HG03520 (cell line): Measurements from ENCODE around the gene LMF1.

Experiments used
- ATAC-seq: cut with Tn5 transposase; IDR thresholded peaks from one replicate; pipeline ENCODE4 v1.9.1; 2021; ENCODE audit warnings: mild to moderate bottlenecking, moderate library complexity; ENCODE audit not compliant: unreplicated experiment

LMF1 gene

DNA sequence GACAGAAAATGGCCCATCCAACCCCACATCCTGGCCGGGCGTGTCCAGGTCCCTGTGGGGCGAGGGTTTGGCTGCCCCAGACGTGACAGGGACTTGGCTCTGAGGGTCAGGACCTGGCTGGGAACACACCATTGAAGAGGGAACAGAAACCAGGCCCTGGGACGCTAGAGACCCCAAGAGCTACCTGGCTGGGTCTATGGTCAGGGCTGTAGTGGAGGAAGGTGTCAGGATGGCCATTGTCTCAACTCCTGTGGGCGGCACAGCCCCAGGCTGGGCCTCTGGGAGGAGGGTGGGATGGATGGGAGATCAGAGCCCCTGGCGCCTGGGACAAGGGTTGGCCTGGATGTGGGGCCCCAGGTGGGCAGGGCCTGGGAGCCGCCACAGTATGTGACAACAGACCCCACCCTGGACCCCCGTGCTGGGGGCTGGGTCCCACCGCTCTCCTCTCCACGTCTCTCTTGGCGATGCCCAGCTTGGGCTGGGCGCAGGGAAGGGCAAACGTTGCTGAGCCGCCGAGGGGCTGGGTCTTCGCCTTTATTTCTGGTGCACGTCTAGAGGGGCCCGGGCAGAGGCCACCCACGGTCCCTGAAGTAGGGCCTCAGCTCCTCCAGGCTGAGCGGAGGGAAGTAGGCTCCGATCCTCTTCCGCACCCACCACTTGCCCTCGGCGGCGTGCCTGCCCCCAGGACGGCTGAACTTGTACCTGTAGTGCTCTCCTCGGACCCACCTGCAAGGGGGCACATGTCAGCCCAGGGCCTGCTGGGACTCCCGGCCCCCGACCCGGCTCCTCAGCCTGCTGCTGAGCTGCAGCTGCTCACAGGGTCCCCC lies 116.6 kb downstream of the LMF1 start:
- no peak for ATAC-seq

DNA sequence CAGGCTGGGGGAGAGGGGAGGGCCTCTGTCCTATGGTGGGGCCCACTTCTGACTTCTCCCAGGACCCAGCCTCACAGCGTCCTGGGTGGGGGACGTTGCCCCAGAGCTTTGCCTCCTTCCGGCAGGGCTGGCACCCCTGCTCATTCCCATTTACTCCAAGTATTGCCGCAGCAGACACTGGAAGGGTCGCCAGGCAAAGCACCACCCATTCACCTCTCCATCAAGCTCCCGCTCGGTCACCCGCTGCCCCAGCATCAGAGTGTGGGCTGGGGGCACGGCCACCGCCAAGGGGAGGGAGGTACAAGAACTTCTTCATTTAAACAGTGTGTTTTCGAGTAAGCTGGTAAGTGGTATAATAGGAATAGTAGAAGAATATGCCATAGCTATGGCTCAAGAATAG lies 117.5 kb downstream of the LMF1 start:
- no peak for ATAC-seq

DNA sequence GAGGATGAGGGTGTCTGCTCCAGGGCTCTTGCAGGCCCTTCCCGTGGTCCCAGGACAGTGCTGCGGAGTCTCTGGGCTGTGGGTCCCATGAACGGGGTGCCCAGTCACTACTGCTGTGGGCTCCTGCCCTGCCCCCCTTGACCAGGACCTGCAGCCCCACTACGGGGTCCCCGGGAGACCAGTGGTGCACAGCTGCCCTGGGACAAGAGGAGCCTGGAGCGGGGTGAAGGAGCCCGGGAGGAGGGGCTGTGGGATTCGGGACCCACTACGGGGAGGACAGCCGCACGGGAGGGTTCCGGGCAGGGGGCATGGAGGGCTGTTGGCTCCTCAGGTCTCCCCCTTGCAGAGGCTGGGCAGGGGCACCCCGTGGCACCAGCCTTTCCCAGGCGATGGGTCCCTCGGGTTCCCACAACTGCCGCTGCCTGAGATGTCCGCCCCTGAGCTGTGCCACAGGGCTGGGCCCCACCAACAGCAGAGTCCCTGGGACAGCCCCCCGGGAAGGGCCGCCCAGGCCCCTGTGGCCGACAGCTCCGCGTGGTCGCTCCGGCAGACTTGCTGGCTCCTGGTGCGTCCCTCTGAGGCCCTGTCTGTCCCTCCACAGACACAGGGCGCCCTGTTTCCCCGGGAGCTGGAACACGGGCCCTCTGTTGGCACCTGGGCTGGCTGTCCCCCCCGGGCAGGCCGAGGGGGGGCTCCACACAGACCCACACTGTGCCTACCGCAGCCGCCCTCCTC lies 118.2 kb downstream of the LMF1 start:
- ATAC-seq: no peak

DNA sequence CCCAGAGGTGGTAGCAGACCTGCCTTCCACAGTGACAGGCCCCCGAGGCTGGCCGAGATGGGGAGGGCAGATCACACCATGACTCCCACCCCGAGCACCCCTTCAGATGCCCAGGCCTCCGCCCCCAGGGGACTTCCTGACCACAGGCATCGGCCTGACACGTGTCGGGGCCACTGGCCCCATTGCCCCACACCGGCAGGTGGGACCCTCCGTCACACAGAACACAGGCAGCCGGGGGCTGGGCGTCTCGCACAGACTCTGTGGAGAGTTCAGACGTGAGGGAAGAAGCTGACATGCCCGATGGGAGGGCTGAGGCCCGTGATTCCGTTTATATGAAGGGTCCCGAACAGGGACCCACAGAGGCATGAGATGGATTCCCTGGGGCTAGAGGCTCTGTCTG lies 118.9 kb downstream of the LMF1 start:
- no peak for ATAC-seq

DNA sequence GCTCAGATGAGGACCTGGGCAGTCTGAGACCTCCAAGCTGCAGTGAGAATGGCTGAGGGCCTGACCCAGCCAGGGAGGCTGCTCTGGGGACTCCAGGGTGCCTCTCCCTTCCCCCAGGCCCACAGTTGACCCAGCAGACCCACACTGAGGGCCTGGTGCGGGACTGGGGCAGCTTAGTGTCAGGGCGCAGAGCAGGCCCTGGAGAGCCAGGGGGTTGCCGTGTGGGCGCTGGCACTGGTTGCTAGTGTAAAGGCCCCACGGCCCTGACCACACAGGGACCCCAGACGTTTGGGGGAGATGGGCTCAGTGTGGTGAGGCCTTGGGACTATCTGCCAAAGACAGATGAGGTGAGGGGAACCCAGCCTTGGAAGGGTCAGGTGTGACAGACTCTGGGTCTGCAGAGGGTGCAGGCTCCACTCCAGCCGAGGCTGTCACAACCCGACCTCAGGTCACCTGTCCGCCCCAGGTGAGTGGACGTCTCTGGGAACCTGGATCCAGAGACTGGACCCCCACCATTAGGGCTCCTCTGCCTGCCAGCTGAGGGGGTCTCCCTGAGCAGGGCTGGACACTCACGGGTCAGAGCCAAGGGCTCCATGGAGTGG lies 119.5 kb downstream of the LMF1 start:
- ATAC-seq: no peak

DNA sequence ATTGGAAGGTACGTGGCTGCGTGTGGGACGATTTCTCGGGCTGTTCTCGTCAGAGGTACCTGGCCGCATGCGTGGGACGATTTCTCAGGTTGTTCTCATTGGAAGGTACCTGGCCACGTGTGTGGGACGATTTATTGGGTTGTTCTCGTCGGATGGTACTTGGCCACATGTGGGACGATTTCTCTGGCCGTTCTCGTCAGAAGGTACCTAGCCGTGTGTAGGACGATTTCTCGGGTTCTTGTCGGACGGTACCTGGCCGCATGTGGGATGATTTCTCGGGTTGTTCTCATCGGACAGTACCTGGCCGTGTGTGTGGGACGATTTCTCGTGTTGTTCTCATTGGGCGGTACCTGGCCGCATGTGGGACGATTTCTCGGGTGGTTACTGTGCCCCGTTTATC lies 120.1 kb downstream of the LMF1 start:
- no peak for ATAC-seq

DNA sequence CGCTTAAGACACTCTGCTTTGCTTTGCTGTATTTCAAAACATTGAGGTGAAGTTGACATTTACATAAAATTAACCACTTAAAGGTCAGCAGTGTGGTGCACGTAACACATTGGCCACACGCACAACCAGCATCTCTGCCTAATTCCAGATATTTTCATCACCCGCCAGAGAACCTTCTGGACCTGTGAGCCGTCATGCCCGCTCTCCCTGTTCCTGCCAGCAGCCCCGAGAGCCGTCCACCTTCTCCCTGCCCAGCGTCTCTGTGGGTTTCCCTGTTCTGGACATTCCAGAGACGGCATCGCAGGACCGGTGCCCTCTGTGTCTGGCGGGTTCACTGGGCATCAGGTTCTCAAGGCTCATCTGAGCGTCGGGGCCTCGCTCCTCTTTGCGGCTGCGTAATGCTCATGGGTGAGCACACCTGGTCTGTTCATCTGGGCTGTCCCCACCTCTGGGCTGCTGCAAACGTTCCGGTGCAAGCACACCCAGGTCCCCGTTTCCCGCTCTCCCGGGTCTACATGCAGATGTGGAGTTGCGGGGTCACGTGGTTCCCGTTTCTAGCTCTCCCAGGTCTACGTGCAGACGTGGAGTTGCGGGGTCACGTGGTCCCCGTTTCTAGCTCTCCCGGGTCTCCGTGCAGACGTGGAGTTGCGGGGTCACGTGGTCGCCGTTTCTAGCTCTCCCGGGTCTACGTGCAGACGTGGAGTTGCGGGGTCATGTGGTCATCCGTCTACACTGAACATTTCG lies 122.1 kb downstream of the LMF1 start:
- no peak for ATAC-seq

DNA sequence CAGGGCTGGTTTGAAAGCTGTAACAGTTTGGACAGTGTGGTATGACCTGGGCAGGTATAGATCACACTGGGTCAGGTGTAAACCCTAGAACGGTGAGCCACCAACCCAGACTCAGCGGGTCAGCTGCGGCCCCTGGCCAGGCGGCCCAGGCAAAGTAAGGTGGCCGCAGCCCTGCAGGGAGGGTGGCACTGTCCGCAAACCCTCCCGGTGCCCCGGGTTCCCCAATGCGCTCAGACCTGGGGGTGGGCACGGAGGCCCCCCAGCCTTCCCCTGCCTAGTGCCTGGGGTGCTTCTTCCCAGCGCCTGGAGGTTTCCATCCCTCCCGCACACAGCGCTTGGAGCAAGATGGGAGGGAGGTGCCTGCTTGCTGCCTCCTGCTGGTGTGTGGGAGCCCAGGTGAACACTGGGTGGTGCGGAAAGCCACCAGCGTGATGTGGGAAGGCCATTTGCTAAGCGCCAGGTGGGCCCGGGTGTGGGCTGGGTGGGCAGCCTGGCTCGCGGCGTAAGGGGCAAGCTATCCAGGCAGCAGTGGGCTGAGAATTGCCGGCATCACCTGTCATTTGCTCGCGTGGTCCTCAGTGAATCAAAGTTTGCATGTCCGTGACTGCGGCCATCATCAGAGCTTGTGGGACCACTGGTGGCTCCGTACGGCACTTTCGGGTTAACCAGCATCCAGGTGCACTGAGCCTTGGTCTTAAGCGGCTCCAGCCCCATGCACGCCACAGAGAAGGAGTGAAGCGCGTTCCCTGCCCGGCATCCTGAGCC lies 122.9 kb downstream of the LMF1 start:
- no peak for ATAC-seq

DNA sequence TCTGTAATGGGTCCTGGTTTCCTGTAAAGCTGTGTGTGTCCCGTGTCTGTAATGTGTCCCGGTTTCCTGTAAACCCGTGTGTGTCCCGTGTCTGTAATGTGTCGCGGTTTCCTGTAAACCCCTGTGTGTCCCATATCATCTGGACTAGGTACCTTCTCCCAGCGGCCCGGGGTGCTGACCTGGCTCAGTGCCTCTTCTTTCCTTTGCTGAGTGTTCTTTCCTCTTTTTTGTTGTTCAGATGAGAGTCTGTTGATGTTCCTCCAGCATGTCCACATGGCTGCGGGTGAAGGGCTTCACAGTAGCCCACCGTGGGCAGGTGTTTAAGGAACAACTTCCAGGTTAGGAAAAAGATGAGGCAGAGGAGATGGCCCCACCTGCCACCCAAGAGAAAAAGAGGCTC lies 123.6 kb downstream of the LMF1 start:
- ATAC-seq: no peak

DNA sequence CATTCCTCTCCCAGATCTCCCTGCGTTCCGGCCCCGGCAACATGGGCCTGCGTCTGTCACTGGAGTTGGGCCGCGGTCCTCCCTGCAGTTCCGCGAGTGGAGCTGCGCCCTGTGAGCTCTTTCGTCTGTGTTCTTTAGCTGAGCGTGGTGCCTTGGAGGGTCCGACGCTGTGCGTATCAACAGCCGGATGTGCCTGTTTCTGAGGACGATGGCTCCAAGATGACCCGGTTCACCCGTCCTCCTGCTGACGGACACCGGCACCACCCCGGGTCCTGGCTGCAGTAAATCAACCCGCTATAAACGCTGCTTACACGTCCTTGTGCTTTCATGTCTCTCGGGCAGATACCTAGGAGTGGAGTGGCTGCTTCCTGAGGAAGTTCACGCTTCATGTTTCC lies 125.4 kb downstream of the LMF1 start:
- ATAC-seq: no peak

DNA sequence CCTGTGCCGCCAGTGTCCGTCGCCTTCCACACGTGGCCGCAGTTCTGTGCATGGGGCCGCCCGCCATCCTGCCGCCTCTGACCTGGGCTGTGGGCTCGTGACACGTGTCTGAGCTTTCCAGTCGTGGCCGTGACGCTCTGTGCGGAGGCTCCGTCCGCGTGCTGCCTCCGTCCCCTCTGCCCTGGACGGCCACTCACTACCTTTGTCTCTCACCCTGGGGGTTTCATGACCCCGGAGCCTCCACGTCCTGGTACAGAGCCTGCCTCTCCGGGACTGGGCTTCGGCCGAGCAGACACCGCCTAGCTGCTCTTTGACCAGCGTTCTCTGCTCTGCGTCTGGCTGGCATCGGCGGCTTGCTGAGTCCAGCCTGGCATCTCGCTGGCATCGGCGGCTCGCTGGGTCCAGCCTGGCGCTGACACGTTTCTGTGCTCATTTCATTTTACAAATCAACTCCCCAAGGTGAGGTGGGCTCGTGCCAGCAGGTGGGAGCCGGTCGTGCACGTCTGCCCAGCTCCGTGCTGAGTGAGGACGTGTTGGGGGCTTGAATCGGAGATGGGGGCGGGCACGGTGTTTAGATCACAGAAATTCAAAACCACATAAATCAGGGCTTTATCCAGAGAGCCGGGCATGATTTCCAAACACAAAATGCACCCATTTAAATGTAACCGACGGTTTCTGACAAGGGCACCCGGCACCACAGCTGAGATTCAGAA lies 126.0 kb downstream of the LMF1 start:
- no peak for ATAC-seq

DNA sequence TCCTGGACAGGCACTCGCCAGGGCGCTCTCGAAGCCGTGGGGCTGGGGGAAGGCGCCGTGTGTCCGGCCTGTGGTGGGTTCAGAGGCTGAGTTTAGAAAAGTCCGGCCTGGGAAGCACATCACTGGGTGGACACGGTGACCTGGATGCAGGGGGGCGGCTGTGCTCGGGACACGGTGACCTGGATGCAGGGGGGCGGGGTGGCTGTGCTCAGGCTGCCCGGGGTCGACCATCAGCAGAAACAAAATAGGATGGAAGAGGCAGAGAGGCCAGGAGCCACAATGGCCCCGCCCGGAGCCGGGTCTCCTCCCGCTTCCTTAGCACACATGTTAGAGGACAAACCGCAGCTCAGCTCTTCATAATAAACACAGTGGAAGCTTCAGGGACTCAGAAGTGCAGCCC lies 127.0 kb downstream of the LMF1 start:
- no peak for ATAC-seq

DNA sequence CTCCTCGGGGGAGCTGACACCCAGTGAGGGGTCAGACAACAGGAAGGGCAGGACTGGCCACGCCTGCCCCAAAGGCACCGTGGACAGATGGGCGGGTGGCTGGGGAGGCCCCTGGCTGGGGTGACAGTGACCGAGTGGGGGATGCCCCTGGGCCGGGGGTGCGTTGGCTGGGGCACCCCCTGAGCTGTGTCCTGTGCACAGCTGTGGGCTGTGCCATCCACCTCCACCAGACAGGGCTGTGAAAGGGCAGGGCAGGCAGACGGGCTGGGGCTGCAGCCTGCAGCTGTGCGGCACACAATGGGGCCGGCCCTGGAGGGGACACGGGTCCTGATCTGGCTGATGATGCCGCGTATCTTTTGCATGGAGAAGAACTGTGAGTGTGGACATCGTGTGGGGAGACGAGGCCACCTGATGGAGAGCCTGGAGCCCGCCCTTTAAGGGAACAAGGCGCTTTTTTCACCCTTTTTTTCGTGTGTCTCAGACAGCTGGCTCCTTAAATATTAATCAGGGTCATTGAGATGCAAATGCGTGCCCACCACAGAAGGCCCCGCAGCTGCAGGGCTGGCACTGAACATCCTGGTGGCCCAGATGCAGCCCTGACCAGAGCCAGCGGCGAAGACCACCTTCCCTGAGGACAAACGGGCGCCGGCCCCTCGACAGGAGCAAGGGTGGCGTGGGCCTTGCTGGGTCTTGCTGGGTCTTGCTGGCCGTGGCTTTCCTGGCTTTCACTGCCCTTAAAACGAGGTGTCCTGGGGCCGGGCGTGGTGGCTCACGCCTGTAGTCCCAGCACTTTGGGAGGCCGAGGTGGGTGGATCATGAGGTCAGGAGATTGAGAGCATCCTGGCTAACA lies 127.8 kb downstream of the LMF1 start:
- no peak for ATAC-seq

DNA sequence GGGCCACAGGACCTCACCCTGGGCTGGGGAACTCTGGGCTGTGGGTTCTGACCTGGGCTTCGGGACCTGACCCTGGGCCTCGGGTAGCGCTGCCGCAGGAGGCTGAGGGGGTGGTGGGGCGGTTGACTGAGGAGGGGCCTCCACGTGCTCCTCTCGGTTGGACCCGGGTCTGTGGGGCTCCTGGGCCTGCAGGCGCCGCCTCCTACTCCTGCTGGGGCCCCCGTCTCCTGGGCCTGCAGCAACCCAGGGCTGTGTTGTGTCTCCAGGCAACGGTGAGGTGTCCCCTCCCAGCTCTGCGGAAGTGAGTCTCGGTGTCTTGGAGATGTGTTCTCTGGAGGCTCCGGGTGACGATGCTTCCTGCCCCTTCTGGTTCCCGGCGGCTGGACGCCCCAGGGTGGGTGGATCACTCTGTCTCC lies 128.7 kb downstream of the LMF1 start:
- no peak for ATAC-seq

DNA sequence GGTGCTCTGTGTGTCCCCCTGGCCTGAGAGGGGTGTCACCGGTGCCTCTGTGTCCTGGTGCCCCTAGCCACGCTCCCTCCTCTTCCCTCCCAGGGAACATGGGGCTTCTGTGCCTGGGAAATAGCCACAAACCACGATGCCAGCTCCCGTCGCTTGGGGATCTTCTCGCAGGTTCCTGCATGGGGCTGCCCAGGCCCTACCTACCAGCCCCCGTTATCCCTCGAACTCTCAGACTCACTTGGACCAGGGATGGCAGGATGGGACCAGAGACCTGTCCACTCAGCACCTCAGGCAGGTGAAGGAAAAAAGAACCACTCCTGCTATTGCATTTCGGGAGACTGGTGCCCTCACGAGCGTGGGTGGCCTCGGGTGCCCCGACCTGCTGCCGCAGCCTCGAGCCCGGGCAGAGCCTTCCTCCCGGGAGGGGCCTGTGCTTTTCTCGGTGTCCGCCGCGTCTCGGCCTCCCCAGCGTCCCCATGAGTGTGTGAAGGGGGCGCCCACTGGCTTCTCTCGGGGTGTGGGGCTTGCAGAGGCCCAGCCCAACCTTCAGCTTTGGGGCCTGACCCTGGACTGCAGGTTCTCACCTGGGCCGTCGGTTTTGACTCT lies 129.2 kb downstream of the LMF1 start:
- no peak for ATAC-seq

DNA sequence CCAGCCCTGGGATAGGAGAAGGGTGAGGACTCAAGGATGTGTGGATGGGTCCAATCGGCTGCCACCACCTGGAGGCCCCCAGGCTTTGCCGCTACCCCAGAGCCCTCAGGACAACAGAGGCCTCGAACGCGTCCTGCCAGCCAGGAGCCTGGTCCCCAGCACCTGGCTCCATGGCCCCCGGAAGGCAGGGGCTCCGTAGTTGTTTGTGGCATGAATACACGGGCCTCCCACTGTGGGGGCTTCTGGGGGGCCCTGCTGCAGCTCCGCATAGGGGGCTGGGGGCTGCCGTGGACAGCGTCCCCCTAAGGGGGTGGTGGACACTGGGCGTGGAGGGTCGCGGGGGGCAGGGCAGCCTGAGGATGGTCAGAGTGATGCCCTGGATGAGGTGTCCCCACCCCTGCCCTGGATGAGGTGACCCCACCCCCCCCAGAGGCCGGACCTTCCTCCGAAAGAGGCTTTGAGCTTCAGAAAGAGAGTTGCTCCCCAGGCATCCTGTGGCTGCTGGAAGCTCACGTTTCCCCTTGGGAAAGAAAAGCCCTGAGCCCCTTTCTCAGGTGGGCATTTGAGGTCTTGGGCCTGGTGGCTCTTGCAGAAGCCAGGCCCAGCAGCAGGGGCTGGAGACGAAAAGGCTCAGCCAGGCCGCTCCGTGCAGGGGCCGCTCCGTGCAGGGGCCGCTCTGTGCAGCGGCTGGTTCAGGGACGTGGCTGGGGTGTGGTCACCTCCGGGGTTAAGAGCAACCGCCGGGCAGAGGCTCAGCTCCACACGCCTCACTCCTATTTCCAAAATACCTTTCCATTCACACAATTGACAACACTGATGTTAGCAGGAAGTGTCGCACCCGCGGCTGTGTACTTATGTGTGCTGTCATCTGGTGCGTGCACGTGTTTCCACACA lies 130.0 kb downstream of the LMF1 start:
- ATAC-seq: no peak

DNA sequence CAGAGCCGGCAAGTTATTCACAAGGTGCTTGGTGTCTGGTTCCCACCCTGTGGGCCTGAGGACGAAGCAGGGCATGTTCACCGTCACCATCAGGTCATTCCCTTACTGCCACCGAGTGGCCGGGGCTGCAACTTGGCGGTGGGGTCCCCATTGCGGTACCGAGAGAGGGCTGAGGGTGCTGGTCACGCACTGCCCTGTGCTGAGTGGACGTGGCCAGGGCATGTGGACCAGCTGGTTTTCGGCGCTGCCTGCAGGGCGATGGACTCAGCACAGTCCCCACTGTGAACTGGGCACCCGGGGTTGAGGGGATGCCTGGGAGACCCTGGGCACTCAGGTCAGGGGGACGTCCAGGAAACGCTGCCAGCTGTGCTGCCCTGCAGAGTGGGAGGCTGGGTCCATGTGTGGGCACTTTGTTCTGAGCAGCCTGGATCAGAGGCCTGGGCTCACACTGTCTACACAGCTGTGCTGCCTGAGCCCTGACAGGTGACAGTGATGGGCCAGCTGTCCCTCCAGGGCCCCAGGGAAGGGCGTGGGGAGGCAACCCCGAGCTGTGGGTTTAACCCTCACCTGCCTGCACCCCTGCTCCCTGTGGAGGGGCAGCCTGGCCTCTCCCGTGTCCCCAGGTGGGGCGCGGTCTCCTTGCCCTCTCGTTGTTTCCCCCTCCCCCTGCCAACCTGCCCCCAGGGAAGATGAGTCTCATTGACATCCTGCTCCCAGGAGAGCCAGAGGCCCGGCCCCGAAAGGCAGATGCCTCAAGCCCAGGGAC lies 131.0 kb downstream of the LMF1 start:
- no peak for ATAC-seq
